GM19193 (cell line): ENCODE measurements around the gene KCNK15.

Source experiments
- POLR2A ChIP-seq: IDR thresholded peaks from 4 replicates; pipeline ENCODE4 v1.6.1; 2011; ENCODE audit not compliant: insufficient read depth, insufficient read length; ENCODE audit errors: extremely low read depth

Gene KCNK15

DNA sequence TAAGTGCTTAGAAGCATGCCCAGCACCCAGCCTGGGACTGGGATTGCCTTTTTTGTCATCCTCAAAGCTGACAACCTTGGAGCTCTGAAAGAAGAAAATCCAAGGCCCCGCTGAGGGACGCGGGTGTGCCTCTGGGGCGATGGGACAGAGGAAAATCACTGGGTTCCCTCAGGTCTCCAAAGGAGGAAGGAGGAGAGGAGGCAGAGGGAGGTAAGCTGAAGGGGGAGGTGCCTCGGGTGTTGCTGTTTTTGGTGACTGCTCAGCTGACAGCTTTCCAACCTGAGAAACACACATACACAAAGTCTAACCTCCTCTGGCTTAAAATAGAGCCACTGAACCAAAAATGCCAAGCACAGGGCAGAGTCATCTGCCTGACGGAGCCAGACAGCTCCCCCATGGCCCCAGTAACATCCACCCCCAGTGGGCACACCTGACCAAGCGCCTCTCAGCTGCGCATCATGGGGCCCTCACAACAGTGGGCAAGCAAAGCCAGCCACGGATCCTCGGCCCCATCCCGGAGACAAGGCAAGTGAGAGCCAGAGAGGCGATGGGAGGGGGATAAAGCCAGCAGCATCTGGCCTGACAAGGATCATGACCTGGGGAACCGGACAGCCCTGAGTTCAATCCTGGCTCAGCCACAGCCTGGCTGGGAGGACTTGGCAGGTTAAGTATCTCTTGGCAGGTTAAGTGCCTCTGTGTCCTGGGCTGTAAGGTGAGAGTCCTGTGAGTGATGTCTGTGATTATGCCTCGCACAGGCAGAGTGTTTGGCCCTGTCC is 3.2 kb upstream of the KCNK15 start:
- TF ChIP-seq POLR2A: no peak

DNA sequence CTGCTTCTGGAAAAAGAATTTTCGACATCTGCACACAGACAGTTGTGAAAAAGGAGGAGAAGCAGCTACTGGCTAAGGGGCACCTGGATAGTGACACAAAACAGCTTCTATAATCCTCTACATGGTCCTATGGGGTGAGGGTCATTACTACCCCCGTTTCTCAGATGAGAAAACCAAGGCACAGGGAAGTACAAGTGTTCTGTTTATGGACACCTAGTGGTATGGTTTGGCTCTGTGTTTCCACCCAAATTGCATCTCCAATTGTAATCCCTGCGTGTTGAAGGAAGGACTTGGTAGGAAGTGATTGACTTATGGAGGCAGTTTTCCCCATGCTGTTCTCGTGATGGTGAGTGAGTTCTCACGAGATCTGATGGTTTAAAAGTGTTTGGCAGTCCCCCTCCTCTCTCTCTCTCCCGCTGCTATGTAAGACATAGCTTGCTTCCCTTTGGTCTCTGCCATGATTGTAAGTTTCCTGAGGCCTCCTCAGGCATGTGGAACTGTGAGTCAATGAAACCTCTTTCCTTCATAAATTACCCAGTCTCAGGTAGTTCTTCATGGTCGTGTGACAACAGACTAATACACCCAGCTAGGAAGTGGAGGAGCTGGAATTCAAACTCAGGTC is 2.5 kb upstream of the KCNK15 start:
- TF ChIP-seq POLR2A: no peak

DNA sequence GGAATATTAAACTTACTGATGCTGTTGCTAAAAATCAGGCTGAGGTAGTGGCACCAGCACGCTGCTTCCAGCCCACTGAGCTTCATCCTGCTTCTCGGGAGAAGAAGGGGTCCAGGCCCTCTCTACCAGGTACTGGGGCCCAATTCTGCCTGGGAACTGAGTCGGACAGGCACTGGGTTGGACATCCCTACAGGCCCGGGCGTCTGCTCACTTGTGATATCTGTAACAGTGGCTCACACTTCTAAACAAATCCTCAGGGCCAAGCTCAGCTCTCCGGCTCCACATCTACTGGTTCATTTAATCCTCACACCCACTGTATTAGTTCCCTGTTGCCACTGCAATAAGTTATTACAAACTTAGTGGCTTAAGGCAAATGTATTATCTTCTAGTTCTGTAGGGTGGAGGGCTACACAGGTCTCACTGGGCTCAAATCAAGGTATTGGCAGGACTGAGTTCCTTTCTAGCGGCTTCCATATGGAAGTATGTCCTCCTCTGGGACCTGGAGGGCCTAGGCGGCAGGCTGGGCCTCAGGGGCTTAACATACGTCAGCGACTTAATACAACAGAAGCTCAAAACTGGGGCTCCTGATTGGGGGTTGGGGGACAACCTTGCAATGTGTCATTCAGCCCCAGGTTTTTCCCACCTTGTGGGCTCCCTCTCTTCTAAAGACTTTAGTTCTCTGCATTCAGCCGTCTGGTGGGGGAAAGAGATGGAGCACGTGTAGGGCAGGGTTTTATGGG is 1.6 kb upstream of the KCNK15 start:
- no peak for TF ChIP-seq POLR2A

DNA sequence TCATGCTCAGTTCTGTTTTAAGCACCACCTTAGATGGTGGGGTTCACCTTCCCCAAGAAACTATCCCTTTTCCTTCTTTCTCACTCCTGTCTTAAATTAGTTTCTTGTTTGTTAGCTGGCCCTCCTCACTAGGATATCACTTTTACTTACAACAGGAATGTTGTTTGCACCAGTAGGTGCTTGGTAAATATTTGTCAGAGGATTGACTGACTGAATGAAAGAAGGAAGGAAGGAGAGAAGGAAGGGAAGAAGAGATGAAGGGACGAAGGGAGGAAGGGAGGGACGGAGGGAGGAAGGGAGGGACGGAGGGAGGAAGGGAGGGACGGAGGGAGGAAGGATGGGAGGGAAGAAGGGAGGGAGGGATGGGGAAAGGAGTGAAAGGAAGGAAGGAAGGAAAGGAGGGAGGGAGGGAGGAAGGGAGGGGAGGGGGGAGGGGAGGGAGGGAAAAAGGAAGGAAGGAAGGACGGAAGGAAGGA is 505 bp upstream of the KCNK15 start:
- TF ChIP-seq POLR2A: no peak

DNA sequence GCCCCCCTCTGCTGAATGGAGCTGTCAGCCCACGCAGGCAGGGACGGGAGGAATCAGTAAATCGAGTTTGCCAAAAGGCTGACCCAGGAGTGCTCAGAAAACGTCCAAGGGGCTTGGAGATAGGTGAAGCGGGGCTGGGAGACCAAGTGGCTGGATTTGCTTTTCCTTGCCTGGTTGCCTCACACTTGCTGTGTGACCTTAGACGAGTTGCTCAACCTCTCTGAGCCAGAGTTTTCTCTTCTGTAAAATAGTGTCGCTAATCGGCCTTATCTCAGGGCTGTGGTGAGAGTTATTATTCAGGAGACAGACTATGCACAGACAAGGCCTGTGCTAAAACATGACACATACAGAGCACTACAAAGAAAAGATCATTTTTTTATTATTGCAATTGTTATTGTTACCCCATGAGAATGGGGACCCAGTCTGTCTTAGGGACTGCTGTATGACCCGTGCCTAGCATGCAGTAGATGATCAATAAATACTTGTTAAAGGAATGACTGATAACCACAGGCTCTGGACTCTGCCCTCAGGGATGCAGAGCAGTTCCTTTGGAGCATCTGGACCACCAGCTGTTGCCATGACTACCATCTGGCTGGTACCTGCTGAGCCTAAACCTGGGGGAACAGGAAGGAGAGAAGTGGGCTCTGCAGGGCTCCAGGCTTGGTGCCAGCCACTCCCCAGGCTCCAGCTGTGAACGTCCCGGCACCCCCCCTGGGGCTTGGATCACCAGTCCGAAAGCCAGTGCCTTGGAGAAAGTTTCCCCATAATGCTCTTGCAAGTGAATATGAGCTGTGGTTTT is 901 bp downstream of the KCNK15 start:
- no peak for TF ChIP-seq POLR2A

DNA sequence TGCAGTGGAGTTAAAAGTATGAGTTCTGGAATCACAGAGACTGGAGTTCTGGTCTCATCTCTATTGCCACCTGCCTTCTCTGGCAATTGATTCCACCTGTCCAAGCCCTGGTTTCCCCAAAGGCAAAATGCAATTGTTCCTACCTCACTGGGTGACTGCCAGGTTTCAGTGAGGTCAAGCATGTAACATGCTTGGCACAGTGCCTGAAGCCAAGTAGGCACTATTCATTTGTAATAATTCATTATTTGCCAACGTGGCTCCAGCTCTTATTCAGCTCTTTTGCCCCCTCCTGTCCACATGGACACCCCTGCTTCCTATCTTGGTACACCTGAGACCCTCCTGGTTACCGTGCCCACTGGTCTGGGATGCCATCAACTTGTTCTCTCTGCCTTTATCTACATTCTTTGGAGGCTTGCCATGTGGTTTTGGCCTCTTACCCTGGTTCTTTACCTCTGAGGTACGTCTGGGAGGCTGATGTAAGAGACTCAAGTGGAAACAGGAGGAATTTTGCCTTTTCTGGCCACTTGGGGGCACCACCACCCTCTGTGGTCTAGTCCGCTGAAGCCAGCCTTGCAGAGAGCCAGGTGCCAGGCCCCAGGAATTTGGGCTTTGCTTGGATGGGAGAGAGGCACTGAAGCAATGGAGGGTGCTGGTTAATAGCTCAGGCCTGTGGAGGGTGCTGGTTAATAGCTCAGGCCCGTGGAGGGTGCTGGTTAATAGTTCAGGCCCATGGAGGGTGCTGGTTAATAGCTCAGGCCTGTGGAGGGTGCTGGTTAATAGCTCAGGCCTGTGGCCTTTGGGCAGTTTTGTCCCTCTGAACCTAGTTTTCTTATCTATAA is 1.7 kb downstream of the KCNK15 start:
- TF ChIP-seq POLR2A: no peak

DNA sequence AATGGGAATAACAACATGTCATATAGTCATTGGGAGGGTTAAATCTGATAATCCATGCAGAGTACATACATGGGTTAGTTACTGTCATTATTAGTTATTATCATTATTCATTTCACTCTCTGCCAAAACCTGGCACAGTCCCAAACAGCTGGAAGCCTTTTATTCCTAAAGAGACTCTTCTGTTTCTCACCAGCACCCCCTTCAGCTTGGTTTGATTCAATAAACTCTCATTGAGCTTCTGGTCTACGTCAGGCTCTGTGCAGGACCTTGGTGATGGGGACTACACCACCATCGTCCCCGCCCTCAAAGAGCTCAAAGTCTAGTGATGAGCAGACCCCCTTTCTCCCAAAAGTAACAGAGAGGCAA is 2.3 kb downstream of the KCNK15 start:
- TF ChIP-seq POLR2A: no peak

DNA sequence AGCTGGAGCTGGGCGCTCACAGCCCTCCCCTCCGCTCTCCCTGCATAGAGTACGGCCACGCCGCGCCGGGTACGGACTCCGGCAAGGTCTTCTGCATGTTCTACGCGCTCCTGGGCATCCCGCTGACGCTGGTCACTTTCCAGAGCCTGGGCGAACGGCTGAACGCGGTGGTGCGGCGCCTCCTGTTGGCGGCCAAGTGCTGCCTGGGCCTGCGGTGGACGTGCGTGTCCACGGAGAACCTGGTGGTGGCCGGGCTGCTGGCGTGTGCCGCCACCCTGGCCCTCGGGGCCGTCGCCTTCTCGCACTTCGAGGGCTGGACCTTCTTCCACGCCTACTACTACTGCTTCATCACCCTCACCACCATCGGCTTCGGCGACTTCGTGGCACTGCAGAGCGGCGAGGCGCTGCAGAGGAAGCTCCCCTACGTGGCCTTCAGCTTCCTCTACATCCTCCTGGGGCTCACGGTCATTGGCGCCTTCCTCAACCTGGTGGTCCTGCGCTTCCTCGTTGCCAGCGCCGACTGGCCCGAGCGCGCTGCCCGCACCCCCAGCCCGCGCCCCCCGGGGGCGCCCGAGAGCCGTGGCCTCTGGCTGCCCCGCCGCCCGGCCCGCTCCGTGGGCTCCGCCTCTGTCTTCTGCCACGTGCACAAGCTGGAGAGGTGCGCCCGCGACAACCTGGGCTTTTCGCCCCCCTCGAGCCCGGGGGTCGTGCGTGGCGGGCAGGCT is 4.6 kb downstream of the KCNK15 start:
- no peak for TF ChIP-seq POLR2A

DNA sequence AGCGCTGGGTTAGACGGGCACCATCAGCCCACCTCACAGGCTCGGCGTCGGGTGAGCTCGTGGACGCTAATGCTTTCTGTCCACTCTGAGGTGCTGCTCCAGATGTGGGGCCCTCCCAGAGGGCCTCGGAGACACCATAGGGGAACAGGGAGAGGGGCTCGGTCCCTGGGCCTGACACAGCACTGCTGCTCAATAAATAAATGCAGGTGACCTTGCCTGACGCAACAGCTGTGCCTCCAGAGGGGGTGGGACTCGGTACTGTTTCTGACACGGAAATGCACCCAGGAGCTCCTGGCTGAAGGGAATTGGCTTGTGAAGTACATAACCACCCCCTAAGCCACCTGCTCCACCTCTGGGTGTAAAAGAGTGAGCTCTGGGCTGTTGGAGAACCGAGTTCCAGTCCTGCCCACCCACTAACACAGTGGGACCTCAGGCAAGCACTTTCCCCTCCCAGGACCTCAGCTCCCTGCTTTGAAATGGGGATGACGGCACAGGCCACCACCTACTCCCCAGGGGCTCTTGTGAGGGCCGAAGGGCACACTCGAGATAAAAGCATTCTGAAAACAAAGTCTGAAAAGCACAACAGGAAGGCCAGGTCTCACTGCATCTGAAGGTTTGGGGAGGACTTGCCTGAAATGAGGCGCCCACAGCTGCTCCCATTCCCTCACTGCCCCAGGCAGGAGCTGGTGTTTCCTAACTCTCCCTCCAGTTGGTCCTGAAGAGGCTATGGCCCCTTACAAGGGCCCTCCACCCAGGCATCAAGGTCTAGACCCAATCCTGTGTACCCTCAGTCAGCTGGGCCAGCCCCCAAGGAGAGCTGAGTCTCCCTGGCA is 6.7 kb downstream of the KCNK15 start:
- no peak for TF ChIP-seq POLR2A

DNA sequence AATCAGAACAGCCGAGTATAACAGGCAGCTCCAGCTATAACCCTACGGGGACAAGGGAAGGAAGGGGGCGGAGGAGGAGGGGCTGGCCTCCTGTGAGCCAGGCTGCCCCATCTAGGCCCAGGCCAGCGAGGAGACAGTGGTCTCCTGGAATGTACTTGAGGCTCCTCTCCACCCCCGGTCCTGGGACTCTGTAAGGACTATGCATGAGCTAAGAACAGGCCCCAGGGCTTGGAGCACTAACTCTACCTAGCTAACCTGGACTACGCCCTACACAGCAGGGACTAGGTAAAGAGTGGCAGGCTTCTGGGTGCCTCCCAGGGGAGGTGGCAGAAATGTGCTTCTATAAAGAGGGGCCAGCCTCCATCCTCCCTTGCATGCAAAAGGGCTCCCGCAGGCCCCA is 8.9 kb downstream of the KCNK15 start:
- no peak for TF ChIP-seq POLR2A

DNA sequence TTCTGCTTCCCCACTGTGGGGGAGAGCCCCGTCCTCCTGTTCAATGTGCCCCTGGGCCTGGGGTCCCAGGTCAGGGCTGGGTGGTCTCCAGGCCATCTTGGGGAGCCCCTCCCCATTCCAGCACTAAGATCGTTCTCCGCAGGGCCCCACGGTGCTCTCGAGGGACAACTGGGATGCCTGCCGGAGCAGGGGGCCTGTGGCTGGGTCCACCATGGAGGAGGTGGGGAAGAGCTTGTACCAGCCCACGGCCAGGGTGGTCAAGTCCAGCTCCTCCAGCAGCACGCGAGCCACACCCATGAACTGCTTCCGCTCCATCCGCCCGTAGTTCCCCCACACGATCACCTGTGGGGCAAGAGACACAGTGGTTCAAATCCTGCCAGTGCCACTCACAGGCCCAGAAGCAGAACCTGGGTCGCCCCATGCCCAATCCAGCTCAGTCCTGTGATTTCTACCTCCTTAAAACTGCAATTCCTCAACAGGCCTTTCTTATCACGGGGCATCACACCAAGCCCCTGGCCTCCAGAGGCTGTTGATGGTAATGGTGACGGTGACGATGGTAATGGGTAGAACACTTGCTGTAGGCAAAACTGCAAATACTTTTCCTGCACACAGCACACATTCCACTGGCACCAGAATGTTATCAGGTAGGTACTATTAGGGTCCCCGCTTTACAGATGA is 10.5 kb downstream of the KCNK15 start:
- TF ChIP-seq POLR2A: no peak

DNA sequence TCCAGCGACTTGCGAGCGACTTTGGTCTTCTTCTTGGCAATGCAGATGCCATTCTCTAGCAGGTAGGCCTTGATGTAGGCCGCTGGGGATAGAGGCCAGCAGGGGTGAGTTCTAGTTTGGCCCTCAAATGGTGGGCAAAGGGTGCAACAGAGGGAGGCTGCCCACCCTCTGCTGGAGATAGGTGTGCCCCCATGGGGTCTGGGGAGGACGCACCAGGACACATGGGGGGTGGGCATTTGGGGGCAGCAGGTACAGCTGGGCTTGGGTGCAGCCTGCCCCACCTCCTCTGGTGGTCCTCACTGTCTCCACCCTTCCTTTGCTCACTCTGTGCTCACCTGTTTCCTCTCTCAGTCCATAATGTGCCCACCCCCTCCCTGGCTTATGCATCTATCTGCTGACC is 11.3 kb downstream of the KCNK15 start:
- no peak for TF ChIP-seq POLR2A
